NB4 (cell line): Measurements from ENCODE around the gene WSB1.

Experiments used
- CTCF ChIP-seq: IDR thresholded peaks from one replicate; pipeline ENCODE4 v1.5.1; 2012; ENCODE audit warnings: low read depth, low read length
- MYC ChIP-seq: IDR thresholded peaks from 2 replicates; pipeline ENCODE4 v1.6.1; 2011; ENCODE audit warnings: low read depth, low read length
- POLR2A ChIP-seq: IDR thresholded peaks from 2 replicates; pipeline ENCODE4 v1.6.1; 2011; ENCODE audit warnings: mild to moderate bottlenecking; ENCODE audit not compliant: insufficient read length; ENCODE audit errors: extremely low read depth

GRCh38 chr17:27342059-27342458 is 48.1 kb downstream of the WSB1 start:
- TF ChIP-seq CTCF = no peak
- no peak for TF ChIP-seq MYC
- TF ChIP-seq POLR2A = no peak
